Lung (tissue), 16 donors: ENCODE measurements around the gene NET1. TPM values are rescaled to one million over a fixed set of nuclear protein-coding genes. Genes with fewer than 3 reads are reported as not detected.

Source experiments
- ATAC-seq: fragments of 200-7000 bp; cut with Tn5 transposase; one replicate; pipeline ENCODE4 v1.9.1; 2020; ENCODE audit warnings: moderate number of reproducible peaks; ENCODE audit not compliant: insufficient read depth, low FRiP score
- DNase-seq, 3 donors: peaks; one replicate each; pipeline ENCODE4 v3.0.0-alpha.2; 2013 to 2017
- H3K27ac ChIP-seq, 2 donors: one replicate each; pipeline ENCODE4 v1.5.1; 2013; ENCODE audit warnings: mild to moderate bottlenecking in 2 of 2, moderate library complexity in 2 of 2, control low read depth in 1 of 2, inconsistent platforms in 1 of 2, low read depth in 1 of 2, low read length in 1 of 2
- H3K27me3 ChIP-seq, 3 donors: one replicate each; pipeline ENCODE4 v1.5.1; 2013; ENCODE audit warnings: low read length in 2 of 3; ENCODE audit not compliant: control insufficient read depth in 3 of 3, insufficient read depth in 3 of 3
- H3K36me3 ChIP-seq, 4 donors: one replicate each; pipeline ENCODE4 v1.5.1; 2013; ENCODE audit warnings: low read length in 4 of 4, mild to moderate bottlenecking in 1 of 4, moderate library complexity in 1 of 4; ENCODE audit not compliant: control insufficient read depth in 4 of 4, insufficient read depth in 4 of 4
- H3K4me1 ChIP-seq, 5 donors: one replicate each; pipeline ENCODE4 v1.5.1; 2013; ENCODE audit warnings: low read length in 5 of 5, mild to moderate bottlenecking in 2 of 5, moderate library complexity in 1 of 5; ENCODE audit not compliant: control insufficient read depth in 5 of 5, insufficient read depth in 5 of 5
- H3K4me3 ChIP-seq: one replicate; pipeline ENCODE4 v1.5.1; 2013; ENCODE audit warnings: mild to moderate bottlenecking, control low read depth, moderate library complexity
- H3K9ac ChIP-seq, 2 donors: one replicate each; pipeline ENCODE4 v1.5.1; 2013; ENCODE audit warnings: low read length in 2 of 2, control low read depth in 1 of 2; ENCODE audit not compliant: insufficient read depth in 1 of 2
- H3K9me3 ChIP-seq, 4 donors: one replicate each; pipeline ENCODE4 v1.5.1; 2013; ENCODE audit warnings: low read length in 3 of 4, mild to moderate bottlenecking in 1 of 4, moderate library complexity in 1 of 4; ENCODE audit not compliant: control insufficient read depth in 4 of 4, insufficient read depth in 3 of 4
- CTCF ChIP-seq: IDR thresholded peaks from 2 replicates; pipeline ENCODE4 v1.5.1; 2012; ENCODE audit warnings: mild to moderate bottlenecking; ENCODE audit errors: control extremely low read depth, extremely low read depth
- WGBS, 2 donors: extraction: QIAGEN DNeasy Blood & Tissue Kit; methylation state at CpG; one replicate each; pipeline ENCODE4 v1.1.7; 2013; 5-methylcytosine and 5-hydroxymethylcytosine counted together
- long read RNA-seq, 5 donors: transcript quantifications; one replicate each; lab custom pipeline, GENCODE V29; 2026
- polyA plus RNA-seq, 2 donors: library from polyadenylated mRNA; stranded (reverse); fragments of 200-250 nt; gene quantifications; one replicate each; pipeline ENCODE4 v1.2.1, GENCODE V29; 2013
- total RNA-seq, 2 donors: library from RNA; depleted of rRNA in 1 of 2; stranded (reverse); fragments of >200 nt in 1 of 2; gene quantifications; one replicate each; pipeline ENCODE4 v1.2.1, GENCODE V29; 2014 to 2021
- donor health status: control.
- donor health status: control.
- donor health status: Bipolar disorder and iron deficiency.
- donor health status: healthy.
- donor health status: DM: yes; HTN: yes; CAD: no.

The NET1 gene
- total RNA-seq: 10 to 100 TPM; 52.9 to 98.7 TPM
- polyA plus RNA-seq: 10 to 100 TPM; 17.4 to 18.9 TPM
- long read RNA-seq, donor 1, transcript NET1-202 (10 exons, 3,253 nt): major isoform, 38 of 61 reads
- long read RNA-seq, donor 1, partial matches to known transcripts: 20 of 61 reads
- long read RNA-seq, donor 1, other reads (novel, unspliced or antisense): 0 of 61 reads
- long read RNA-seq, donor 2, transcript NET1-202 (10 exons, 3,253 nt): major isoform, 5 of 6 reads
- long read RNA-seq, donor 2, partial matches to known transcripts: 0 of 6 reads
- long read RNA-seq, donor 2, other reads (novel, unspliced or antisense): 0 of 6 reads
- long read RNA-seq, donor 3, transcript NET1-202 (10 exons, 3,253 nt): major isoform, 19 of 26 reads
- long read RNA-seq, donor 3, partial matches to known transcripts: 6 of 26 reads
- long read RNA-seq, donor 3, other reads (novel, unspliced or antisense): 0 of 26 reads
- long read RNA-seq, donor 4, partial matches to known transcripts: 0 of 4 reads
- long read RNA-seq, donor 4, other reads (novel, unspliced or antisense): 0 of 4 reads
- long read RNA-seq, donor 5, transcript NET1-202 (10 exons, 3,253 nt): major isoform, 38 of 53 reads
- long read RNA-seq, donor 5, partial matches to known transcripts: 14 of 53 reads
- long read RNA-seq, donor 5, other reads (novel, unspliced or antisense): 0 of 53 reads

GRCh38 chr10:5412277-5412941, at the start of gene NET1:
Gene NET1 (plus strand): TSS chr10:5412557. CDS start chr10:5412693, 136 bp downstream.
- Histone ChIP-seq H3K9me3 (no peaks in the 10 kb centered on the region), H3K9ac (peak within 1 kb of the TSS in 1 of 2 donors; percentile 92), H3K36me3 (no peaks in the 10 kb centered on the region), H3K27ac (peak within 1 kb of the TSS; percentile 56 to 58), H3K4me3 (peak within 1 kb of the TSS; percentile 77), H3K4me1 (peaks cover 0 to 14% (median 0%) of the 10 kb centered on the region in 5 donors), H3K27me3 (no peaks in the 10 kb centered on the region)
- DNase-seq (peak; percentile 91 to 93 (median 93)), ATAC-seq (peak; percentile 98)
- TF ChIP-seq CTCF: no peak
- WGBS, 2 donors: 0% methylated on average over 47 to 48 of the region's 48 CpGs

- no peak overlapping the region for H3K9ac ChIP-seq
- peaks cover 0 to 5% (median 0%) of the 10 kb centered on the region in 3 donors for H3K27me3 ChIP-seq
- H3K27ac ChIP-seq: no peak overlapping the region
- H3K4me1 ChIP-seq: peaks cover 0 to 5% (median 0%) of the 10 kb centered on the region in 5 donors
- TF ChIP-seq CTCF: no peak
- DNase-seq (no peak), ATAC-seq (no peak)
- no peak overlapping the region for H3K4me3 ChIP-seq
- peaks cover 0 to 3% (median 0%) of the 10 kb centered on the region in 4 donors for H3K9me3 ChIP-seq
- no peaks in the 10 kb centered on the region for H3K36me3 ChIP-seq
Measured at GRCh38 chr10:5362873-5363272, 49.5 kb upstream of the NET1 start.

- Histone ChIP-seq H3K4me1 (peaks cover 0 to 5% (median 0%) of the 10 kb centered on the region in 5 donors), H3K27me3 (peaks cover 0 to 5% (median 0%) of the 10 kb centered on the region in 3 donors), H3K9ac (no peak overlapping the region), H3K4me3 (no peak overlapping the region), H3K9me3 (peaks cover 0 to 3% (median 0%) of the 10 kb centered on the region in 4 donors), H3K27ac (no peak overlapping the region), H3K36me3 (no peaks in the 10 kb centered on the region)
- ATAC-seq (no peak), DNase-seq (no peak)
- 75 to 91% methylated on average over 11 of the region's 11 CpGs for WGBS, 2 donors
- TF ChIP-seq CTCF: no peak
Measured at GRCh38 chr10:5364374-5364773, 48.0 kb upstream of the NET1 start.
